ENCODE results near the gene TMEM132D. TPM values are rescaled to one million over a fixed set of nuclear protein-coding genes. Genes with fewer than 3 reads are reported as not detected.

Gene TMEM132D
- total RNA-seq, 4 donors from 2014 or later: 0.17 TPM; not detected in 3

- Histone ChIP-seq H3K27me3 (no peaks in the 10 kb centered on the region), H3K36me3 (no peaks in the 10 kb centered on the region), H3K4me3 (no peak overlapping the region), H3K4me1 (no peaks in the 10 kb centered on the region), H3K9me3 (peaks cover 0 to 13% (median 11%) of the 10 kb centered on the region in 4 donors), H3K27ac (replicated peaks in 1 of 4) (no peak overlapping the region)
- intact Hi-C loops (cut with DNase I): no loop called here
- TF ChIP-seq POLR2AphosphoS5 (IDR thresholded peaks at IDR 0.05) (no peak), POLR2A (IDR thresholded peaks at IDR 0.05; ENCODE audit: low read depth) (no peak), EP300 (IDR thresholded peaks at IDR 0.05) (no peak), CTCF (IDR thresholded peaks at IDR 0.05) (no peak)
- 71% methylated on average over 7 of the region's 7 CpGs for WGBS
- DNase-seq (ENCODE audit: extremely low spot score): no peak
These were observed 227.4 kb downstream of the TMEM132D start for GRCh38 chr12:129676411-129676810.

GRCh38 chr12:129675947-129676346 is 227.9 kb downstream of the TMEM132D start:
- TF ChIP-seq POLR2A (IDR thresholded peaks at IDR 0.05; ENCODE audit: low read depth): no peak
- TF ChIP-seq CTCF (IDR thresholded peaks at IDR 0.05): no peak
- TF ChIP-seq EP300 (IDR thresholded peaks at IDR 0.05): no peak
- TF ChIP-seq POLR2AphosphoS5 (IDR thresholded peaks at IDR 0.05): no peak
- H3K4me3 ChIP-seq: no peak overlapping the region
- 83% methylated on average over 3 of the region's 3 CpGs for WGBS
- intact Hi-C loops (cut with DNase I): no loop called here
- no peak overlapping the region for H3K27ac ChIP-seq (replicated peaks in 1 of 4)
- no peaks in the 10 kb centered on the region for H3K4me1 ChIP-seq
- DNase-seq (ENCODE audit: extremely low spot score): no peak
- H3K27me3 ChIP-seq: no peaks in the 10 kb centered on the region
- H3K36me3 ChIP-seq: no peaks in the 10 kb centered on the region
- H3K9me3 ChIP-seq: peaks cover 0 to 8% (median 6%) of the 10 kb centered on the region in 4 donors

- Histone ChIP-seq H3K27ac (replicated peaks in 1 of 4) (no peak overlapping the region), H3K4me1 (no peaks in the 10 kb centered on the region), H3K27me3 (no peaks in the 10 kb centered on the region), H3K36me3 (no peaks in the 10 kb centered on the region), H3K9me3 (peaks cover 0 to 7% (median 2%) of the 10 kb centered on the region in 4 donors), H3K4me3 (no peak overlapping the region)
- TF ChIP-seq EP300 (IDR thresholded peaks at IDR 0.05) (no peak), POLR2A (IDR thresholded peaks at IDR 0.05; ENCODE audit: low read depth) (no peak), CTCF (IDR thresholded peaks at IDR 0.05) (no peak), POLR2AphosphoS5 (IDR thresholded peaks at IDR 0.05) (no peak)
- WGBS: 79% methylated on average over 4 of the region's 4 CpGs
- intact Hi-C loops (cut with DNase I): no loop called here
- no peak for DNase-seq (ENCODE audit: extremely low spot score)
These were observed 228.3 kb downstream of the TMEM132D start for GRCh38 chr12:129675496-129675895.

GRCh38 chr12:129673806-129674205 is 230.0 kb downstream of the TMEM132D start:
- 60% methylated on average over 5 of the region's 5 CpGs for WGBS
- intact Hi-C loops (cut with DNase I): no loop called here

More at GRCh38 chr12:129673806-129674205, 230.0 kb downstream of the TMEM132D start:
- no peak for TF ChIP-seq CTCF (IDR thresholded peaks at IDR 0.05)
- TF ChIP-seq POLR2A (IDR thresholded peaks at IDR 0.05; ENCODE audit: low read depth): no peak
- TF ChIP-seq POLR2AphosphoS5 (IDR thresholded peaks at IDR 0.05): no peak
- TF ChIP-seq EP300 (IDR thresholded peaks at IDR 0.05): no peak
- DNase-seq (ENCODE audit: extremely low spot score): no peak
- Histone ChIP-seq H3K27ac (replicated peaks in 1 of 4) (no peak overlapping the region), H3K4me1 (no peaks in the 10 kb centered on the region), H3K9me3 (no peaks in the 10 kb centered on the region), H3K27me3 (peaks cover 0 to 5% (median 0%) of the 10 kb centered on the region in 4 donors), H3K36me3 (no peaks in the 10 kb centered on the region), H3K4me3 (no peak overlapping the region)
